Large intestine (tissue), 3 donors: Measurements from ENCODE around the gene GLRA3. TPM values are rescaled to one million over a fixed set of nuclear protein-coding genes. Genes with fewer than 3 reads are reported as not detected.
"Not testable (repeated sequence)": the region's sequence is repeated elsewhere in the genome, so short reads cannot be mapped to it uniquely, and the experiment has no call there.

Experiments used
- DNase-seq, 2 donors: peaks; one replicate each; pipeline versions ENCODE4 v3.0.0 to v3.0.0-alpha.2; 2013
- H3K27ac ChIP-seq: one replicate; pipeline ENCODE4 v1.5.1; 2013; ENCODE audit warnings: low read length
- H3K27me3 ChIP-seq: 2 replicates; pipeline ENCODE4 v1.6.1; 2013; ENCODE audit warnings: low read length; ENCODE audit not compliant: control insufficient read depth, insufficient read depth
- H3K36me3 ChIP-seq: 2 replicates; pipeline ENCODE4 v1.6.1; 2013; ENCODE audit warnings: low read length; ENCODE audit not compliant: control insufficient read depth, insufficient read depth
- H3K4me1 ChIP-seq: one replicate; pipeline ENCODE4 v1.6.1; 2013; ENCODE audit warnings: low read length; ENCODE audit not compliant: control insufficient read depth, insufficient read depth
- H3K4me3 ChIP-seq: one replicate; pipeline ENCODE4 v1.5.1; 2013; ENCODE audit warnings: low read length
- H3K9me3 ChIP-seq: one replicate; pipeline ENCODE4 v1.6.1; 2013; ENCODE audit warnings: mild to moderate bottlenecking, low read depth, low read length, moderate library complexity; ENCODE audit not compliant: control insufficient read depth
- WGBS: methylation state at CpG from one replicate; pipeline ENCODE4 v1.1.5; 2013; ENCODE audit warnings: low lambda C conversion rate; ENCODE audit not compliant: insufficient coverage; 5-methylcytosine and 5-hydroxymethylcytosine counted together
- polyA plus RNA-seq: library from polyadenylated mRNA; unstranded; fragments of 120-200 nt; gene quantifications from one replicate; pipeline ENCODE4 v1.2.1, GENCODE V29; 2013

Gene GLRA3
- polyA plus RNA-seq, 1 donor: 1.0 TPM

- no CpG with 5 or more reads among the region's 1 CpG for WGBS
- Histone ChIP-seq H3K27ac (no peak overlapping the region), H3K9me3 (no peaks in the 10 kb centered on the region), H3K27me3 (no peaks in the 10 kb centered on the region), H3K4me3 (no peak overlapping the region), H3K36me3 (no peaks in the 10 kb centered on the region), H3K4me1 (no peaks in the 10 kb centered on the region)
- DNase-seq: no peak
Measured at GRCh38 chr4:174633399-174633798, 195.6 kb downstream of the GLRA3 start.

GRCh38 chr4:174631901-174632758, 196.9 kb downstream of the GLRA3 start:
- no peaks in the 10 kb centered on the region for H3K9me3 ChIP-seq
- H3K27me3 ChIP-seq: no peaks in the 10 kb centered on the region
- no peak overlapping the region for H3K4me3 ChIP-seq
- no peaks in the 10 kb centered on the region for H3K36me3 ChIP-seq
- no peaks in the 10 kb centered on the region for H3K4me1 ChIP-seq
- 20% methylated on average over 1 of the region's 2 CpGs for WGBS
- DNase-seq: peak in 1 of 2 donors; percentile 38
- H3K27ac ChIP-seq: no peak overlapping the region

DNA sequence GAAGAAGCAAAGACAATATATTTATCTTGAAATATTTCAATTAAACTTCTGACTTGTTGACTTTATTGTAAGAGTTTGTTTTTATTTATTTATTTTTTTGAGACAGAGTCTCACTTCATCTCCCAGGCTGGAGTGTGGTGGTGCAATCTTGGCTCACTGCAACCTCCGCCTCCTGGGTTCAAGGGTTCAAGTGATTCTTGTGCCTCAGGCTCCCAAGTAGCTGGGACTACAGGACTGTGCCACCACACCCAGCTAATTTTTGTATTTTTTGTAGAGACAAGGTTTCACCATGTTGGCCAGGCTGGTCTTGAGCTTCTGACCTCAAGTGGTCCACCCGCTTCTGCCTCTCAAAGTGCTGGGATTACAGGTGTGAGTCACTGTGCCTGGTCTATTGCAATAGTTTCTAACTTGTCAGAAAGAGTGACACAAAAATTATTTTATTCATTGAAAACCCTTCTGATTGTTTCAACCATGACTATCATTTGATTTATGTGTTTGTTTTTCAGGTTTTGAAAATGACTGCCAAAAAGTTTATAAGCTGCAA, 199.1 kb downstream of the GLRA3 start:
- no CpG with 5 or more reads among the region's 2 CpGs for WGBS
- peak overlapping the region; percentile 7 for H3K27ac ChIP-seq
- not testable (repeated sequence) for H3K4me3 ChIP-seq, H3K9me3 ChIP-seq, H3K36me3 ChIP-seq, H3K27me3 ChIP-seq, H3K4me1 ChIP-seq, DNase-seq

- Histone ChIP-seq H3K4me1 (peaks cover 5% of the 10 kb centered on the region), H3K36me3 (no peaks in the 10 kb centered on the region), H3K4me3 (no peak overlapping the region), H3K9me3 (no peaks in the 10 kb centered on the region), H3K27me3 (no peaks in the 10 kb centered on the region), H3K27ac (peak overlapping the region; percentile 7)
- WGBS: no CpG with 5 or more reads among the region's 2 CpGs
- peak; percentile 22 to 52 for DNase-seq
Measured at GRCh38 chr4:174629265-174629664, 199.8 kb downstream of the GLRA3 start.

GRCh38 chr4:174628191-174628590, 200.9 kb downstream of the GLRA3 start:
- peaks cover 5% of the 10 kb centered on the region for H3K4me1 ChIP-seq
- WGBS: 96% methylated on average over 4 of the region's 7 CpGs
- no peaks in the 10 kb centered on the region for H3K27me3 ChIP-seq
- H3K9me3 ChIP-seq: no peaks in the 10 kb centered on the region
- no peak overlapping the region for H3K27ac ChIP-seq
- no peak for DNase-seq
- H3K4me3 ChIP-seq: no peak overlapping the region
- no peaks in the 10 kb centered on the region for H3K36me3 ChIP-seq

DNA sequence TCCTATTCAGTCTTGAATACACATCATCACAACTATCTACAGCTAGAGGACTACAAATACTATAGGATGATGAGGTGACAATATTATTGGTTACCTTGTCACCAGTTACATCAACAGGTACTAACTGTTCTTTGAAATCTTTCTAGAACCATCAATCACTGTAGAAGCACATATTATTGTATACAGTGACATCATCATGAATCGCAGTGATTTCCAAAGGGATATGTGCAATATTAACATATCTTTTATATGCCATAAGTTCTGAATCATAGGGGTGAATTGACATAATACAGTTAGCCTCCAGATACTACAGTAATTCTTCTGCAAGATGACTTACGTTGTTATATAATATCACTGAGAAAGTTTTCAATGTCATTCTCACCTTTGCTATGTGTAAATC, 201.6 kb downstream of the GLRA3 start:
- no peak for DNase-seq
- Histone ChIP-seq H3K4me3 (no peak overlapping the region), H3K9me3 (no peaks in the 10 kb centered on the region), H3K27me3 (no peaks in the 10 kb centered on the region), H3K4me1 (peaks cover 5% of the 10 kb centered on the region), H3K36me3 (no peaks in the 10 kb centered on the region), H3K27ac (no peak overlapping the region)
- WGBS: no CpG with 5 or more reads among the region's 2 CpGs

- Histone ChIP-seq H3K4me1 (peaks cover 5% of the 10 kb centered on the region), H3K27ac (peak overlapping the region; percentile 80), H3K36me3 (no peaks in the 10 kb centered on the region), H3K4me3 (no peak overlapping the region), H3K27me3 (no peaks in the 10 kb centered on the region), H3K9me3 (no peaks in the 10 kb centered on the region)
- peak; percentile 19 to 71 for DNase-seq
- WGBS: 55% methylated on average over 1 of the region's 1 CpG
Measured at GRCh38 chr4:174626342-174627008, 202.6 kb downstream of the GLRA3 start.

GRCh38 chr4:174616661-174617060, 212.4 kb downstream of the GLRA3 start:
- WGBS: 86% methylated on average over 1 of the region's 3 CpGs
- no peaks in the 10 kb centered on the region for H3K36me3 ChIP-seq
- no peak for DNase-seq
- no peaks in the 10 kb centered on the region for H3K9me3 ChIP-seq
- H3K27me3 ChIP-seq: no peaks in the 10 kb centered on the region
- no peak overlapping the region for H3K27ac ChIP-seq
- no peak overlapping the region for H3K4me3 ChIP-seq
- peaks cover 9% of the 10 kb centered on the region for H3K4me1 ChIP-seq

GRCh38 chr4:174613979-174614378, 215.1 kb downstream of the GLRA3 start:
- Histone ChIP-seq H3K27ac (no peak overlapping the region), H3K36me3 (no peaks in the 10 kb centered on the region), H3K9me3 (peaks cover 5% of the 10 kb centered on the region), H3K27me3 (no peaks in the 10 kb centered on the region), H3K4me3 (no peak overlapping the region), H3K4me1 (peaks cover 9% of the 10 kb centered on the region)
- WGBS: no CpG with 5 or more reads among the region's 1 CpG
- DNase-seq: no peak

GRCh38 chr4:174611792-174612191, 217.3 kb downstream of the GLRA3 start:
- Histone ChIP-seq H3K9me3 (peaks cover 5% of the 10 kb centered on the region), H3K27me3 (no peaks in the 10 kb centered on the region), H3K27ac (no peak overlapping the region), H3K4me1 (no peaks in the 10 kb centered on the region), H3K36me3 (no peaks in the 10 kb centered on the region), H3K4me3 (no peak overlapping the region)
- DNase-seq: no peak
- WGBS: 92% methylated on average over 1 of the region's 1 CpG
